CD4-positive, alpha-beta T cell treated with Interleukin-1 beta for 1 hour (primary cell): Measurements from ENCODE around the gene RAB3C.

Experiments used
- DNase-seq, 2 donors: peaks; one replicate each; pipeline ENCODE4 v3.0.0-alpha.2; 2020 to 2022

The RAB3C gene

GRCh38 chr5:58737671-58738070 is 154.8 kb downstream of the RAB3C start:
- DNase-seq = no peak

- DNase-seq = no peak
Observed at GRCh38 chr5:58738336-58738735, 155.5 kb downstream of the RAB3C start.

- DNase-seq = no peak
Observed at GRCh38 chr5:58739051-58739450, 156.2 kb downstream of the RAB3C start.

GRCh38 chr5:58740956-58741355 is 158.1 kb downstream of the RAB3C start:
- no peak for DNase-seq

- no peak for DNase-seq
Observed at GRCh38 chr5:58745350-58745749, 162.5 kb downstream of the RAB3C start.

GRCh38 chr5:58746321-58746720 is 163.4 kb downstream of the RAB3C start:
- DNase-seq = no peak

- no peak for DNase-seq
Observed at GRCh38 chr5:58750036-58750435, 167.2 kb downstream of the RAB3C start.

- peak in 1 of 2 donors; percentile 6 for DNase-seq
Observed at GRCh38 chr5:58751222-58751837, 168.5 kb downstream of the RAB3C start.

- DNase-seq = no peak
Observed at GRCh38 chr5:58752104-58752503, 169.2 kb downstream of the RAB3C start.

- DNase-seq = no peak
Observed at GRCh38 chr5:58753446-58753845, 170.6 kb downstream of the RAB3C start.

GRCh38 chr5:58754250-58754649 is 171.4 kb downstream of the RAB3C start:
- no peak for DNase-seq

GRCh38 chr5:58755397-58755796 is 172.5 kb downstream of the RAB3C start:
- no peak for DNase-seq

GRCh38 chr5:58759745-58760144 is 176.9 kb downstream of the RAB3C start:
- DNase-seq = peak in 1 of 2 donors; percentile 27

GRCh38 chr5:58760222-58760621 is 177.3 kb downstream of the RAB3C start:
- DNase-seq = no peak

- DNase-seq = no peak
Observed at GRCh38 chr5:58761407-58761806, 178.5 kb downstream of the RAB3C start.

- no peak for DNase-seq
Observed at GRCh38 chr5:58763390-58763789, 180.5 kb downstream of the RAB3C start.

- DNase-seq = no peak
Observed at GRCh38 chr5:58764199-58764598, 181.3 kb downstream of the RAB3C start.

GRCh38 chr5:58765058-58765457 is 182.2 kb downstream of the RAB3C start:
- DNase-seq = no peak

- no peak for DNase-seq
Observed at GRCh38 chr5:58767104-58767503, 184.2 kb downstream of the RAB3C start.

- DNase-seq = no peak
Observed at GRCh38 chr5:58770136-58770535, 187.3 kb downstream of the RAB3C start.

- no peak for DNase-seq
Observed at GRCh38 chr5:58771796-58772195, 188.9 kb downstream of the RAB3C start.

GRCh38 chr5:58773744-58774441 is 191.0 kb downstream of the RAB3C start:
- DNase-seq = no peak

- DNase-seq = no peak
Observed at GRCh38 chr5:58774937-58775336, 192.1 kb downstream of the RAB3C start.

- DNase-seq = no peak
Observed at GRCh38 chr5:58775701-58776262, 192.9 kb downstream of the RAB3C start.

GRCh38 chr5:58776559-58776958 is 193.7 kb downstream of the RAB3C start:
- DNase-seq = no peak
